Measurements from ENCODE around the gene C16orf90. TPM values are rescaled to one million over a fixed set of nuclear protein-coding genes. Genes with fewer than 3 reads are reported as not detected.

Gene C16orf90
- total RNA-seq, 1 donor, result not detected

DNA sequence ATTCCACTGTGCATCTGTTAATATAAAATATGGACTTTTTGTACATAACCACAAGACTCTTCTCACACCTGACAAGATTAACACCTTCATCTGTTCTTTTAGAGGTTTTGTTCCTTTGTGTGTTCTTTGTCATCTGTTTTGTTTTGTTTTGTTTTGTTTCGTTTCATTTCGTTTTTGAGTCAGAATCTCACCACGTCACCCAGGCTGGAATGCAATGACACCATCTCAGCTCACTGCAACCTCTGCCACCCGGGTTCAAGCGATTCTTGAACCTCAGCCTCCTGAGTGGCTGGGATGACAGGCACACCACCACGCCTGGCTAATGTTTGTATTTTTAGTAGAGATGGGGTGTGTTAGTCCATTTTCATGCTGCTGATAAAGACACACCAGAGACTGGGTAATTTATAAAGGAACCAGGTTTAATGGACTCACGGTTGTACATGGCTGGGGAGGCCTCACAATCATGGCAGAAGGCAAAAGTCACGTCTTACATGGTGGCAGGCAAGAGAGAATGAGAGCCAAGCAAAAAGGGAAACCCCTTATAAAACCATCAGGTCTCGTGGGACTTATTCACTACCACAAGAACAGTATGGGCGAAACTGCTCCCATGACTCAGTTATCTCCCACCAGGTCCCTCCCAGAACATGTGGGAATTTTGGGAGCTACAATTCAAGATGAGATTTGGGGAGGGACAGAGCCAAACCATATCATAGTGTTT lies 22.3 kb downstream of the C16orf90 start:
- Histone ChIP-seq H2AFZ (ENCODE audit: low read length) (no peak overlapping the region), H3K9me3 (ENCODE audit: low read depth, low read length) (no peaks in the 10 kb centered on the region), H4K20me1 (ENCODE audit: insufficient read depth, low read length) (peaks cover 58% of the 10 kb centered on the region), H3K4me2 (ENCODE audit: insufficient read depth, low read length) (peak overlapping the region; percentile 14), H3K27ac (ENCODE audit: low read depth, low read length) (peak overlapping the region; percentile 10), H3K79me2 (ENCODE audit: insufficient read depth, low read length) (peaks cover 90% of the 10 kb centered on the region), H3K4me3 (ENCODE audit: insufficient read depth, low read length) (no peak overlapping the region), H3K36me3 (ENCODE audit: insufficient read depth, low read length) (peaks cover 4% of the 10 kb centered on the region), H3K4me1 (ENCODE audit: insufficient read depth, low read length) (no peaks in the 10 kb centered on the region), H3K27me3 (ENCODE audit: insufficient read depth, low read length) (no peaks in the 10 kb centered on the region)
- peak; percentile 74 for DNase-seq (ENCODE audit: insufficient read length, low spot score, missing footprints)
- TF ChIP-seq, protein P1, sequence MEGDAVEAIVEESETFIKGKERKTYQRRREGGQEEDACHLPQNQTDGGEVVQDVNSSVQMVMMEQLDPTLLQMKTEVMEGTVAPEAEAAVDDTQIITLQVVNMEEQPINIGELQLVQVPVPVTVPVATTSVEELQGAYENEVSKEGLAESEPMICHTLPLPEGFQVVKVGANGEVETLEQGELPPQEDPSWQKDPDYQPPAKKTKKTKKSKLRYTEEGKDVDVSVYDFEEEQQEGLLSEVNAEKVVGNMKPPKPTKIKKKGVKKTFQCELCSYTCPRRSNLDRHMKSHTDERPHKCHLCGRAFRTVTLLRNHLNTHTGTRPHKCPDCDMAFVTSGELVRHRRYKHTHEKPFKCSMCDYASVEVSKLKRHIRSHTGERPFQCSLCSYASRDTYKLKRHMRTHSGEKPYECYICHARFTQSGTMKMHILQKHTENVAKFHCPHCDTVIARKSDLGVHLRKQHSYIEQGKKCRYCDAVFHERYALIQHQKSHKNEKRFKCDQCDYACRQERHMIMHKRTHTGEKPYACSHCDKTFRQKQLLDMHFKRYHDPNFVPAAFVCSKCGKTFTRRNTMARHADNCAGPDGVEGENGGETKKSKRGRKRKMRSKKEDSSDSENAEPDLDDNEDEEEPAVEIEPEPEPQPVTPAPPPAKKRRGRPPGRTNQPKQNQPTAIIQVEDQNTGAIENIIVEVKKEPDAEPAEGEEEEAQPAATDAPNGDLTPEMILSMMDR (IDR thresholded peaks at IDR 0.05; ENCODE audit: extremely low read depth, low read depth, low read length), result no peak

GRCh38 chr16:3471518-3472176 lies 23.6 kb downstream of the C16orf90 start:
- TF ChIP-seq, protein P1 (IDR thresholded peaks at IDR 0.05; ENCODE audit: extremely low read depth, low read depth, low read length), result no peak
- Histone ChIP-seq H3K36me3 (ENCODE audit: insufficient read depth, low read length) (peaks cover 4% of the 10 kb centered on the region), H3K9me3 (ENCODE audit: low read depth, low read length) (no peaks in the 10 kb centered on the region), H3K4me3 (ENCODE audit: insufficient read depth, low read length) (no peak overlapping the region), H3K27me3 (ENCODE audit: insufficient read depth, low read length) (no peaks in the 10 kb centered on the region), H3K4me1 (ENCODE audit: insufficient read depth, low read length) (no peaks in the 10 kb centered on the region), H3K4me2 (ENCODE audit: insufficient read depth, low read length) (no peak overlapping the region), H3K27ac (ENCODE audit: low read depth, low read length) (no peak overlapping the region), H4K20me1 (ENCODE audit: insufficient read depth, low read length) (peaks cover 72% of the 10 kb centered on the region), H3K79me2 (ENCODE audit: insufficient read depth, low read length) (peaks cover 98% of the 10 kb centered on the region), H2AFZ (ENCODE audit: low read length) (no peak overlapping the region)
- DNase-seq (ENCODE audit: insufficient read length, low spot score, missing footprints), result peak; percentile 66

- TF ChIP-seq, protein P1 (IDR thresholded peaks at IDR 0.05; ENCODE audit: extremely low read depth, low read depth, low read length), result no peak
- Histone ChIP-seq H3K4me1 (ENCODE audit: insufficient read depth, low read length) (no peaks in the 10 kb centered on the region), H3K27ac (ENCODE audit: low read depth, low read length) (no peak overlapping the region), H3K9me3 (ENCODE audit: low read depth, low read length) (no peaks in the 10 kb centered on the region), H3K27me3 (ENCODE audit: insufficient read depth, low read length) (no peaks in the 10 kb centered on the region), H3K36me3 (ENCODE audit: insufficient read depth, low read length) (peaks cover 13% of the 10 kb centered on the region), H2AFZ (ENCODE audit: low read length) (no peak overlapping the region), H4K20me1 (ENCODE audit: insufficient read depth, low read length) (peaks cover 75% of the 10 kb centered on the region), H3K4me2 (ENCODE audit: insufficient read depth, low read length) (no peak overlapping the region), H3K79me2 (ENCODE audit: insufficient read depth, low read length) (peaks cover 98% of the 10 kb centered on the region), H3K4me3 (ENCODE audit: insufficient read depth, low read length) (no peak overlapping the region)
- DNase-seq (ENCODE audit: insufficient read length, low spot score, missing footprints), result peak; percentile 74
Measured at GRCh38 chr16:3470723-3471122, 24.6 kb downstream of the C16orf90 start.

DNA sequence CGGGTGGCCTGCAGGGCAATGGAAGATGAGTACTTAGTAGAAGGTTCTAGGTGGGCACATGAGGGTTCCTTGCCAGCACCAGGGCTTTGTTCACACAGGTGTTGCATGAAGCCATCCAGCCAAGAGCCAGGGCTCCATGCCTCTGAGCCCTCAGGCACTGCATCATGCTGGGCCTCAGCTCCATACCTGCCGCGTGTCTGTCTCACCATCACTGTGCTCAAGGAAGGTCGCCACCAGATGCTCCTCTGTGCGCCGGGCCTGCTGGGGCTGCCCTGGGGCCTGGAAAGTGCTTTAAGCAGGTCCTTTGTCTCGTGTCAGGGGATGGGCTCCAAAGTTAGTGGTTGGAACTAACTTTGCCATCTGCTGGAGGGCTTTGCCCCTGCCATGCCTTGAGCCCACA lies 25.6 kb downstream of the C16orf90 start:
- no peaks in the 10 kb centered on the region for H3K9me3 ChIP-seq (ENCODE audit: low read depth, low read length)
- H3K4me1 ChIP-seq (ENCODE audit: insufficient read depth, low read length), result no peaks in the 10 kb centered on the region
- no peak overlapping the region for H3K4me2 ChIP-seq (ENCODE audit: insufficient read depth, low read length)
- no peaks in the 10 kb centered on the region for H3K27me3 ChIP-seq (ENCODE audit: insufficient read depth, low read length)
- peaks cover 16% of the 10 kb centered on the region for H3K36me3 ChIP-seq (ENCODE audit: insufficient read depth, low read length)
- H3K79me2 ChIP-seq (ENCODE audit: insufficient read depth, low read length), result peaks cover 99% of the 10 kb centered on the region
- no peak overlapping the region for H3K4me3 ChIP-seq (ENCODE audit: insufficient read depth, low read length)
- TF ChIP-seq, protein P1 (IDR thresholded peaks at IDR 0.05; ENCODE audit: extremely low read depth, low read depth, low read length), result no peak
- no peak overlapping the region for H3K27ac ChIP-seq (ENCODE audit: low read depth, low read length)
- no peak for DNase-seq (ENCODE audit: insufficient read length, low spot score, missing footprints)
- H4K20me1 ChIP-seq (ENCODE audit: insufficient read depth, low read length), result peaks cover 81% of the 10 kb centered on the region
- H2AFZ ChIP-seq (ENCODE audit: low read length), result no peak overlapping the region

Measured in osteoblast (primary cell).